AG08395 (cell line): ENCODE results near the gene PHF2.
A peak's percentile ranks its signal among the peaks of the same experiment; 100 is the strongest.

Experiments used
- DNase-seq: peaks from one replicate; pipeline ENCODE4 v3.0.0; 2012; ENCODE audit warnings: mixed read lengths, low spot score

The PHF2 gene

GRCh38 chr9:93587284-93587650 lies 10.9 kb downstream of the PHF2 start:
- no peak for DNase-seq

DNA sequence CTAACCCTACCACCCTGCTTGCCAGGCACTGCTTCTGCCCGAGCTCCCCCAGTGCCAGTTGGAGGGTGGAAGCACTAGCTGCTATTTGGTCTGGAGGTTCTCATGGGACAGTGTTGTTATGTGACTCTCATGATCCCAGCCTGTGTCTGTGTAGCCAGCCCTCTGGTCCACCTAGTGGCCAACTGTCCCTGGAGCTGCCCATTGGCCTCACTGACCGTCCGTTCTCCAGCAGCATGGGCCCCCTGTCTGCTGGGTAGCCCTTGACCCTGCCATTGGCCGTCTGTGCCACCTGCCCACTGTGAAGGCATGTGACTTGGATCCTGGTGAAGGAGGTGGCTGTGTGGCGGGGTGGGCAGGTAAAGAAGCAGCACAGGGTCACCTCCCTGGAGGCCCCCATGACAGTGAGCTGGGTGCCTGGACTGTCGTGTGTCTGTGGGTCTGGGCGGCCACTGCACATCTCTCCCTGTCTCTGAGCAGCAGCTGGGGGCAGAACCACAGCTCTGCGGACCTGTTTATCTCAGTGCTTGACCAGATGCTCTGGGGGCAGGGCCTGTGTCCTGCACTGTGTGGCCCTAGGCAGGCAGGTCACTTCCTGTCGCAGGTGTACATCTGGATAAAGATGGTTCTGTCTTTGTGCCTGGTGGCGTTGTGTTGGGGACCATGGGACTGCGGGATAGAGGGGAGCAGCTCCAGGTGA lies 11.4 kb downstream of the PHF2 start:
- no peak for DNase-seq

DNA sequence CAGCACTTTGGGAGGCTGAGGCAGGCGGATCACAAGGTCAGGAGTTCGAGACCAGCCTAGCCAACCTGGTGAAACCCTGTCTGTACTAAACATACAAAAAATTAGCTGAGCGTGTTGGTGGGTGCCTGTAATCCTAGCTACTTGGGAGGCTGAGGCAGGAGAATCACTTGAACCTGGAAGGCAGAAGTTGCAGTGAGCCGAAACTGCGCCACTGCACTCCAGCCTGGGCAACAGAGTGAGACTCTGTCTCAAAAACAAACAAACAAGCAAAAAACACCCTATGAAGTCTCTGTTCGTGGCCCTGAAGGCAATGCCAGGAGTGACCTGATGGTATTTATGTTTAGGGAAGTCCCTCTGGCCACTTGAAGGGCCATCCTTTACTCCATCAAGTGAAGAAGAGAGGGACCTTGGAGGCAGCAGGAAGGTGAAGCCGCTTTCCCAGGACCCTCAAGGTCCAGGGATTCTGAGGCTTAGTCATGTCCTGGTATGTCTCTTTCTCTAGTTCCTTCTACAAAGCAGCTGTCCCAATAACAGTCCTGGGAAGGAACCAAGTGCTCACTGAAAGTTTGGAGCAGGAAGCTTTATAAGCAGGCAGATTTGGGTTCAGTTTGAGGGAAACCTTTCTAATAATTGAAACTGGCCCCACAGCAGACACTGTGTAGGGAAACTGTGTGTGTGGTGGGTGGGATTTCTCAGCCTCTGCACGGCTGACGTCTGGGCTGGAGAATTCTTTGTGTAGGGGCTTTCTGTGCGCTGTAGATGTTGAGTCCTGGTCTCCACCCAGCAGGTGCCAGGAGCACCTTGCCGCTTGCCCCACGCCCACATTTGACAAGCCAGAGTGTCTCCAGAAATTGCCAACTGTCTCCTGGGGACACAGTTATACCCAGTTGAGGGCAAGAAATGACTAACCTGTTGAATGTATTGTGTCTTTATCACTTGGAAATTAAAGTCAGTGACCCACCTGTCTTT lies 12.5 kb downstream of the PHF2 start:
- DNase-seq = peak; percentile 53

DNA sequence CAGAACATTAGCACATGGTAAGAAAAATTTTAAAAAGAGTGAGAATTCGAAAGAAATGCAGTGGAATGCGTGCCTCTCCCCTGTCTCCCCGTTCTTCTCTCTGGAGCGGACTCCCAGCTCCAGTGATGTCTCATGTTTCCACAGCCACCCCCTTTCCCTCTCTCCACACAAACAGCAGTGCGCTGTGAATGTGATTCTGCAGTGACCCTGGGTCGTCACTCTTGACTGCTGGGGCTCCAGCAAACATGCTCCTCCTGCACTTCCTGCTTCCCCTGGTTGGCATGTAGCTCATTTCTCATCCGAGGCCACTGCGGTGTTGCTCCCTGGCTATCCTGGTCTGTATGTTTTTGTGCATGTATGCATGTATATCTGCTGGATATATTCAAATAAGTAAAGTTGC lies 13.3 kb downstream of the PHF2 start:
- peak; percentile 56 for DNase-seq

DNA sequence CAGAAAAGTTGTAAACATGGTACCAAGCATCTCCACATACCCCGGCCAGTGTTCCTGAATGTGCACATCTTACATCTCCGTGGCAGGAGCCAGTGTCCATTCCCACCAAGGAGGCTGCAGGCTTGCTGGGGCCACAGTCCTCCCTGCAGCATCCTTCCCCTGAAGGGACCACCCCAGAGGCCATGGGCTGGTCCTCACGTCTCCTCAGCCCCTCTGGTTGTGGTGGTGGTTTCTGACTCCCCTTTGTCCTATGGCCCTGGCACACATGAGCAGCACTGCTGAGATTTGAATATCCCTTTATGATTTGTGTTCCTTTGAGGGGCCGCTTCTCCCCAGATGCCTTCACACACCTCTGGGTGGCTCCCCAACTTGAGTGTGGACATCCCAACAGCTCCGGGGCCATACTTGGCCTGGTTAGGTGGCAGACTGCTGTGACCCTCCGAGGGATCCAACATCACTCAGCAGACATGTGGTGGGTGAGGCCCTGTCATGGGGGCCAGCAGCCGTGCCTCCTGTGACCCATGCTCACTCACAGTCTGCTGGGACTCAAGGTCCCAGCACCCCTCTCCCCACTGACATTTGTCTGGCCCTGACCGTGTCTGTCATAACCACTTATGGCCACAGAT lies 14.3 kb downstream of the PHF2 start:
- no peak for DNase-seq

GRCh38 chr9:93591301-93592007 lies 15.1 kb downstream of the PHF2 start:
- DNase-seq = no peak

- DNase-seq = peak; percentile 60
Observed at GRCh38 chr9:93592008-93592642, 15.7 kb downstream of the PHF2 start.

DNA sequence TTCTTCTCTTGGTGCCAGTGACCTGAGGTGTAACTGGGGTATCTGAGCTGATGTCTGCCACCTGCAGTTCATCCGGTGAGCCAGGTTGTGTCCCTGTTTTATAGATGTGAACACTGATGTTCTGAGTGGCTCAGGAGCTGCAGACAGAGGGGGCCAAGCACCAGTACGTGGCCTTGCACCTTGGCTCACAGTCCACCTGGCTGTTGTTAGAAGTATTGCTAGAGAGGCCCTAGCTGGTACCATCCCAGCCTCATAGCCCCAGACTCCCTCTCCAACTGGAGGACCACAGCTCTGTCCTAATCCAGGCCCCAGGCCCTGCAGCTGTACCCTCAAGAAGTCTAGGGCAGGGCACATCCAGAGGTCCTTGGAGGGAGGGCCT lies 16.2 kb downstream of the PHF2 start:
- no peak for DNase-seq

GRCh38 chr9:93593144-93593658 lies 16.8 kb downstream of the PHF2 start:
- DNase-seq = peak; percentile 49

- DNase-seq = no peak
Observed at GRCh38 chr9:93594041-93594756, 17.8 kb downstream of the PHF2 start.

DNA sequence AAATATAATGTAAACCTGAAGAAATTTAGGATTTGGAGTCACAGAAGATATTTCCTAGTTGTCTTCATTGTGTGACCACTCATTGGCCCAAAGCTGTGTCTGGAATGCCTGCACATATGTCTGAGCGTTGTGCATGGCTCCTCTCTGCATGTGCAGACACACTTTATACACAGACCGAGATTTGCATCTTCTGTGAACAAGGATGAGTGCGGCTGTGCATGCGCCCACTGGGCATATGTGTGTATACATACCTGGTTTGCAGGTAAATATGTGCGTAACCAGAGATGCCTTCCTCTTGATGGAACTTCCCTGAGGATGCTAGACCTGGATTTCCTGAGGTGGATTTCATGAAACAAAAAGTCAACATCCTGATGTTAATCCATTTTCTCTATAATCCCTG lies 19.1 kb downstream of the PHF2 start:
- no peak for DNase-seq

DNA sequence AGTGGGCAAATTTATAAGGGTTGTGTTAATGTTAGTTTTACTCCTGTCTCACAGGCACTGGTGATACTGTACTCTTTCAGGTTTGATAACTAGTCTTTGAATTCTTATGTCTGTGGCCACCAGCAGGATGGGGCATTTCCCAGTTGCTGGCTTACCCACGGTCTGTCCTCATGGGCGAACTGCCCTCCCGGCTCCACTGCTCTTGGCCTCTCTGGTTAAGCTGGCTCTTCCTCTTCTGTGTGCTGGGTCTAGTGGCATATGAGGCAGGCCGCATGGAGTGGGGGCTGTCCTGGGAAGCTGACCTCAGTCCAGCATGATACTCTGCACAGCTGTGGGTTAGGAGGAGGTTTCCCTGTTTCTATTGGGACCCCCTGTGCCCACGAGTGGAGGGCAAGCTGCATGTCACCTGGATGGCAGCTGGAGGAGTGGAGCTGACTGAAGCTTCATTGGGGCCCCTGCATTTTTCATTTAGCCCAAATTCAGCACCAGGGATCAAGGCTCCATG lies 19.5 kb downstream of the PHF2 start:
- DNase-seq = no peak

- DNase-seq = no peak
Observed at GRCh38 chr9:93596399-93596798, 20.0 kb downstream of the PHF2 start.

GRCh38 chr9:93597142-93597706 lies 20.8 kb downstream of the PHF2 start:
- DNase-seq = no peak

DNA sequence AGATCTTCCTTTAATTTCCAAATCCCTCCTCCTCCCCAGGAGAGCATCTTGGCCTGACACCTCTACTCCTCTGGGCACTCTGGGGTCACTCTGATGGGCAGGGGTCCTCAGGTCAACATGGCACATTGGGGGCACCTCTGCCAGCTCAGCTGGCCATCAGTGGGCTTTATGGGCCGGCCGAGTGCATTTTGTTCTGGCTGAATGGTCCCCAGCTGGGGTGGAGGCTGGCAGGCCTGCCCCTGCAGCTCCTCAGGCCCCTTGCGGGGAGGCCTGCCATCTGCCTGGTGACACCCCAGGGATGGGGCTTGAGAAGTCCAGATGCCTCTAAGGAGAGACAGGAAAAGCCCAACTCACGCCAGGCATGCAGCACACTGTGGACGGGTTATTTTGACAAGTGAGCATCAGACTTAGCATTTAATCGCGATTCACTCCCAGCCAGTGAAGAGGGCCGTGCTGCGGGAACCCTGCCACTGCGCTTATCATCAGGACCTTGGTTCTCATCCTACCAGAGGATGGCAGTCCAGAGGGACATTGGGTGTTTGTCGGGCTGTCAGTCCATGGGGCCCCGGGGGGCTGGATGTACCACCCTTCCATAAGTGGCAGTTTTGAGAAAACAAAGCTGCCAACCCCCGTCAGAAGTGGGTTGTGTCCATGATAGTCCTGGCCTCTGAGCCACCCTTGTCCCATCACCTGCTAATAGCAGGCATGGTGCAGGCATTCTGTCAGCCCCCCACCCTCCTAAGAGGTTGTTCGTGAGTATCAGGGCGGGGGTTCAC lies 21.7 kb downstream of the PHF2 start:
- no peak for DNase-seq

GRCh38 chr9:93598647-93599241 lies 22.4 kb downstream of the PHF2 start:
- DNase-seq = no peak

GRCh38 chr9:93599571-93600403 lies 23.4 kb downstream of the PHF2 start:
- DNase-seq = no peak

DNA sequence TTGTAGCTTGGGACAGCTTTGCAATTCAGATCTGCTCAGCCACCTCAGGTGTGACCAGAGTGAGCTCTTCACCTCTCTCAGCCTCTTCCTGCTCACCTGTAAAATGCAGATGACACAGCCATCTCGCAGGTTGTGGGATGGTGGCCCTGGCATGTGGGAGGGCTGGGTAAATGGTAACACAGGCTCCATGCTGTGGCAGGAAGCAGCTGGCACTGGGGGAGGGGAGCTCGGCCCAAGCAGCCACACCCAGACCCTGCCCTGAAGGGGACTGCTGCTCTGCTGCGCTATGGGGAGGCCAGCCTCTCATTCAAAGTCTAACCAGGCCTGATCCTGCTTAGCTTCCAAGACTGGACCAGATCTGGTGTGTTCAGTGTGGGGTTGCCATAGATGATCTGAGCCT lies 24.1 kb downstream of the PHF2 start:
- no peak for DNase-seq
